HG02852 (cell line): ENCODE measurements around the gene CACNA1C.

Source experiments
- ATAC-seq: cut with Tn5 transposase; IDR thresholded peaks from one replicate; pipeline ENCODE4 v1.9.1; 2021; ENCODE audit warnings: mild to moderate bottlenecking, moderate library complexity; ENCODE audit not compliant: unreplicated experiment

CACNA1C gene

DNA sequence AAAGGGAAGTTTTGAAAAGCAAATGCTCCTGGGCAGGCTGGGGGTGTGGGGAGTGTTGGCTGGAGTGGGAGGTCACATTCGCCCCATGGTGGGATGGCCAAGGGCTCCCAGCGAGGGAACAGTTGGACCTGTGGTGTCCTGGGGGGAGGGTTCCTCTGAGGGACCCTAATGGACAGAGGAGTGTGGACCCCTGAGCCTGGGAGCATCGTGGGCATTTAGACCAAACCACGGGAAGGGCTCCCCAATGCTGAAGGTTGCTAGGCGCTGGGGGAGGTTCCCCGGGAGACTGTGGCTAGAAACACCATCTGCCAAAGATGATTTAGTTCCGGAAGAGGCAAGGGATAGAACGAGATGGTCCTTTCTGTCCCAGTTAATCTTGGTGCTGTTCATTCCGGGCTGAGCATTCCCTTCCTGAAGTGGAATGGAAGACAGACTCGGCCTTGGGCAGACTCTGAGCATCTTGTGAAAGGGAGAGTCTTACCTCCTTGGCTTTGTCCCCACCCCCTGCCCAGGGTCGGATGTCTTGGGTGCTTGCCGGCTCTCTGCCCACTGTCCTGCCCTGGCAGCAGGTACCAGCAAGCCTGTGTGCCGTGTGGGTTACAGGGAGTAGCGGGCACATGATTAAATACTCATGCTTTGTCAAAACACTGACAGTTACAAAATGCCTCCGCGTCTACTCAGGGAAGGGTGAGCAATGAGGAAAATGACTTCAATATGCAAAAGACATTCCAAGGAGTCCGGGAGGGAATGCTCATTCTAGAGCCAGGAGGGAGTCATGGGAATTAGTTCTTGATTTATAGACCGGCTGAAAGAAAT is 215.9 kb downstream of the CACNA1C start:
- no peak for ATAC-seq

GRCh38 chr12:2270846-2271245 is 218.1 kb downstream of the CACNA1C start:
- no peak for ATAC-seq

DNA sequence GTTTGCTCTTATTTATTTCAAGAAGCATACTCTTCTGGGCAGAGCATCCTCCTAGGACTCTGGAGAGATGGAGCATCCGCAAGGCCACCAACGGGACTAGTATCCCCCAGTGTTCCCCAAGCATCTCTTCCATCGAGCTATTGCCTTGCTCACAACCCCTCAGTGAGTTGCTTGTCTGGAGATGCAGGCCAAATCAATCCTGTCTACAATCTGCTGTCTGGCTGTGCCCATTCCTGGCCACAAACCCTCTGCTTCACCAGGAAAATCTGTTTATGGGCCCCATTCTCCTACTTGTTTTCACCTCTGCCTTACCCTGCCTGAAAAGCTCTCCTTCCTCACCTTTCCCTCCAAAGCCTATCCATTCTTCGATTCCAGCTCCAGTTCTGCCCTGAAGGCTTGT is 219.2 kb downstream of the CACNA1C start:
- ATAC-seq = no peak

DNA sequence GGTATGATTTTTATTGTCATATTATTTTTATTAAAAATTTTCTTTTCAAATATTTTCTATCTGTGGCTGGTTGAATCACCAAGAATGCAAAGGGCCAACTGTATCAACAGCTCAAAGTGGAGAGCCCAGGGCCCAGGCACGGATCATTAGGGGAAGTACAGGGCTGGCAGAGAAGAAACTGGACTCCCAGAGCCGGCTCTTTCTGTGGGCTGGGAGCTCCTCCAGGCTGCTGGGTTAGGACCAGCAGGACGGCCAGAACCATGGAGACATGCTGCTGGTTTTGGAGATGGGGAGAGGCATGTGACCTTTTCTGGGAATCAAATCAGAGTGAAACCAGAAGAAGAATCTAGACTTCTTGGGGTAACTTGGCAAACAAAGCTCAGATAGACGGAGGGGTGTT is 220.5 kb downstream of the CACNA1C start:
- ATAC-seq = no peak

DNA sequence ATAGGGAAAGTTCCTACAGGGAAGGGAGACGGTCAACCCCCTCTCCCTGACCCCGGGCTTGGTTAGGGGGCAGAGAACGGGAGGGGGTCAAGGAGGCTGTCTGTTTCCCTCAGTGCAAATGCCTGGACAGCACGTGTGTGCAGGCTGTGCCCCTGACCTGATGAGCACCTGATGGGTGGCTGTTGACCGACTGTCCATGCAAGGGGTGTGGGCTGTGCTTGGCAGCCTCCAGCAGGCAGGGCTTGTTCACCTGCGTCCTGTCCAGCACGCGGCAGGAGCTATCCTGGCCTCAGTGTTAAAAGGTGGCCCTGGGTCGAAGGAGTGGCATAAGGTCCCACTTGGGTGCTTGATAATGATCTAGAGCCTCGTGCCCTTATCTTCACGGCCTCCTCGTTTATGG is 221.0 kb downstream of the CACNA1C start:
- no peak for ATAC-seq

GRCh38 chr12:2274733-2275132 is 221.9 kb downstream of the CACNA1C start:
- no peak for ATAC-seq

- ATAC-seq = no peak
Observed at GRCh38 chr12:2276288-2277033, 223.7 kb downstream of the CACNA1C start.

DNA sequence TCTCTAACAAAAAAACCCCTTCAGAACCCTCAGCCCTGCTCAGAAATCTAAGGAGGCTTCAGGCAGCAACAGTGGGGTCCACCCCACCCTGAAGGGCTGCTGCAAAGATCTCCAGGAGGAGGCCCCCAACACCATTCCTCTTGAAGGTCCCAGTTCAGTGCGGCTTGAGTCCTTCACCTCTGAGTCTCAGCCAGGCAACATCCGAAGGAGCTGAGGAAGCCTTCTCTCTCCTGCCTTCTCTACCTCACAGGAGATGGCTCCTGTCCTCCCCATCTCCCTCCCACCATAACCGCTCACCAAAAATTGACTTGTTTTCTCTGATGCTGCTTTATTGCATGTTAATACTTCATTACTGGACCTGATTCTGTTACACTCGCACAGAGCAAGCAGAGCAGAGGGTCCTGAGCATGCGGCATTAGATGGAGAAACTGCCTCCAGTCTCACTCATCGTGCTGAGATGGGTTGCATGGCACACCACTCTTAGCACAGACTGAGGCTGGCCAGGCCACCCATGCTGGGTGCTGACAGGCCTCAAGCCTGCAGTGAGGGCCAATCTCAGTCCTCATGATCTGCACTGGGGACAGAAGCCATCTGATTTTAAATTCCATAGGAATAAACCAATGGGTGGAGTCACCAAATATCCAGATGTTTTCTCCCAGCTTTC is 224.8 kb downstream of the CACNA1C start:
- ATAC-seq = no peak

GRCh38 chr12:2281446-2281845 is 228.7 kb downstream of the CACNA1C start:
- ATAC-seq = no peak

DNA sequence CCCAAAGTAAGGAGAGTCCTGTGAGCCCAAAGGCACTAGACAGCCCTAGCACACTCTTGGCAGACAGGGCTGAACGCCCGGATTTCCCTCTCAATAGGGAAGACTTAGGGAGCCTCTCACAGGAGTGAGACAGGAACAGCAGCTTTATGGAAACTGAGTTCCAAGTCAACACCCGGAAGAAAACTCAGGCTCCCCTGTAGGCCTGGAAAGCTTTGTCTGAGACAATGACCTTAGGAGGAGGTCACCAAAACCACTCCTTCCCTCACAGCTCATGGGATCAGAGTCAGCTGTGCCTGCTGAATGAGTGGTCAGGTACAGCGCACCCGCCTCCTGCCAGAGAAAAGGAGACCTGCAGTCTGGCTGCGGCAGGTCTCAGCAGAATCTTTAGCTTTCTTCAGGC is 229.5 kb downstream of the CACNA1C start:
- no peak for ATAC-seq

- no peak for ATAC-seq
Observed at GRCh38 chr12:2283480-2283879, 230.7 kb downstream of the CACNA1C start.

- ATAC-seq = no peak
Observed at GRCh38 chr12:2283916-2284315, 231.1 kb downstream of the CACNA1C start.

DNA sequence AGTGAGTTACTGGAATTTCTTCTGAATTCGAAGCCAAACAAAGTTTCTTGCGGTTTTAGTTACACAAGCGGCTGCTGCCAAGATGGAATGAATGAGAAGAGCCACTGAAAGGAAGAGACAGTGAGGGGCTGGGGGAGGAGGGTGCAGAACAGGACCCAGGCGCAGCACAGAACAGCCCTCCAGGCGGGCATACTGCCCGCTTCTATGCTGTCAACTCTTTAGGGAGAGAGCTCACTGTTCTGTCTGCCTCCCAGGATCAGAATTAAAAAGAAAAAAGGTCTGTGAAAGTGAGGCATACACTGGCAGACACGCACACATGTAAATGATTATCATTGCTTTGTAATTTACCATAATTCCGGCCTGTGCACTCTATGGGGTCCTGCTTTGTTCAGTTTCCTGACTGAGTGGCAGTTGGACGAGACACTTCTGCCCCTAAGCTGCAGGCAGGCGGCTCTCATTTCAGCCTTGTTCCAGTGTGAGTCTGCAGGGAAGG is 231.6 kb downstream of the CACNA1C start:
- ATAC-seq = no peak

- ATAC-seq = no peak
Observed at GRCh38 chr12:2284857-2285256, 232.1 kb downstream of the CACNA1C start.

- no peak for ATAC-seq
Observed at GRCh38 chr12:2285462-2285861, 232.7 kb downstream of the CACNA1C start.

DNA sequence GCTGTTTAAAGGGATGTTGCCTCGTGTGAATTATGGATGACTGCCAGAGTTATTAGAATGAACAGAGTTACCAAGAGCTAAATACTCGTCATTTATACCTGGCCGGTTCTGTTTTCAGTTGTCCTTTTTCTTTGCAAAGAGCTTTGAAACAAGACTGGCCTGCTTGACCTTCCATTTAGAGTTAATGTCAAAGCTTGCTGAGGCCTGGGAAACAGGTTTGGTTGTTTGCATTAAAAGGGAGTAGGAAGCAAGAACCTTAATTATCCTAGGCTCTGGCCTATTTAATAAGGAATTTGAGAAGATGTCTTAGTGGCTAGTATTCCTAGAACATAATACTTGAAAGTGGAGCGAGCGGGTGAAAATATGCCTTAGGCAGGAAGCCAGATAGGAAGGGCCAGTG is 233.3 kb downstream of the CACNA1C start:
- ATAC-seq = no peak

DNA sequence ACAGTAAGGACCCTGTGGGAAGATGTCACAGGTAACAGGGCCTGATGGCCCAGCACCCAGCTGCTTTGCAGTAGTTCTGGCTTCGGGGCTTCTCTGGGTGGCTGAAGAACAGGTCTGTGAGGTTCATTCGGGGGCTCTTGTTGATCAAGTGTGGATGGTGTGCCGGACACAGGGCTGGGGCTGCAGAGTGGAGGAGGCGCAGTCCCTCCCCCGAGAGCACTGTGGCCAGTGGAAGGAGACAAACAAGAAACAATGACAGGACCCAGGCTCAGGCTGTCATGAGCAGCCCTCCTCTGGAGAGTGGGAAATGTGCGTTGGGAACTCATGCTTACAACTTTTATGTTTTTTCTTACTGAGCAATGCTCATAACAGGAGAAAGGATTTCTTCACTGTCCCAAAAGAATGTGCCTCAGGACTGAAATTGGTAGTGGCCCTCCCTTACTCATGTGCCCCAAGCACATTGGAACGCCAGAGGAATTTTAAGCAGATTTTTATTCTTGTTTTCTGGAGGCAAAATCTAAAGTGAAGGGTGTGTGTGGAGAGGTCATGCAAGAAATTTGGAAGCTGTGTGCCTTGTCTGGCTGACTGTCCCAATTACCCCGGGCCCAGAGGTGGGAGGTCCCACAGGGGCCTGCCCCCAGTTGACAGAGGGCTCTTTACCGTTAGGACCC is 233.8 kb downstream of the CACNA1C start:
- ATAC-seq = no peak

DNA sequence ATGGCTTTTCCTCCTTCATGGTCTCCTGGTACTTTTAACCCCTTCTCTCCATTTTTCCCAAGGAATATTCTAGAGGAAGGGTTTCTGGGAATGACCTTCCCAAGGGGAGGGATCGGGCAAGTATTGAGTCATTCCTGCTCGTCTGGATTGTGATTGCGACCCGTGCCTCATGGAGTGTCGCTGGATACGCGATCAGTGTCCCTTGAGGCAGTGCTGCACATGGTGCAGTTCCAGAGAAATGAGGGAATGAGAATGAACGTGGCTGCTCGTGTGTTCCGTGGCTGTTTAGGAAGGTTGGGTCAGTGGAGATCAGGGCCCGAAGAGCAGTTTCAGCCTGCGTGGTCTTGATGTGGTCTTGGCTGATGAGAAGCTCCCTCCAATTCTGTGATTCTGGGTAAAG is 234.4 kb downstream of the CACNA1C start:
- ATAC-seq = no peak

GRCh38 chr12:2287589-2287988 is 234.8 kb downstream of the CACNA1C start:
- ATAC-seq = no peak

DNA sequence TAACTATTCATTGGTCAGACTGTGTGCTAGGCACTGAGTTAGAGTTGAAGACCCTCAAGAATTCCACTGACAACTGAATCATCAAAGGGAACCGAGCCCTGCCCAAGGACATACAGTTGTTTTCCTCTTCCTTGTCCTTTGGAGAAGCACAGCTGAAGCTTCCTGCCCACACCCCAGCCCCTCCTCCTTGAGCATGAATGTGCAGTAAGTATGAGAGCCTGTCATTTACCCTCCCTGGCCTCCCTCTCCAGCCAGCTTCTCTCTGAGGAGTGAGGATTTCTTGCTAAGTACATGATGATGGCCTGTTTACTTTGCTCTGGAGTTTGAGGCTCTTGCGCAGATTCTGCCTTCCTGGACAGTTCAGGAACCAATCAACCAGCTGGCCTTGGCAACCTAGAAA is 235.2 kb downstream of the CACNA1C start:
- ATAC-seq = no peak

GRCh38 chr12:2288471-2288870 is 235.7 kb downstream of the CACNA1C start:
- no peak for ATAC-seq
